ENCODE results near the gene ADSS1.
A peak's percentile ranks its signal among the peaks of the same experiment; 100 is the strongest.

The ADSS1 gene

GRCh38 chr14:104723651-104724406, at the start of gene ADSS1:
TSS of gene ADSS1 (plus strand) at chr14:104724229. CDS start at chr14:104724271, 42 bp downstream.
- peak; percentile 32 to 35 for DNase-seq (ENCODE audit: low read depth in 2 of 2)

GRCh38 chr14:104675447-104675846, 48.6 kb upstream of the ADSS1 start:
- no peak for DNase-seq (ENCODE audit: low read depth in 2 of 2)

DNA sequence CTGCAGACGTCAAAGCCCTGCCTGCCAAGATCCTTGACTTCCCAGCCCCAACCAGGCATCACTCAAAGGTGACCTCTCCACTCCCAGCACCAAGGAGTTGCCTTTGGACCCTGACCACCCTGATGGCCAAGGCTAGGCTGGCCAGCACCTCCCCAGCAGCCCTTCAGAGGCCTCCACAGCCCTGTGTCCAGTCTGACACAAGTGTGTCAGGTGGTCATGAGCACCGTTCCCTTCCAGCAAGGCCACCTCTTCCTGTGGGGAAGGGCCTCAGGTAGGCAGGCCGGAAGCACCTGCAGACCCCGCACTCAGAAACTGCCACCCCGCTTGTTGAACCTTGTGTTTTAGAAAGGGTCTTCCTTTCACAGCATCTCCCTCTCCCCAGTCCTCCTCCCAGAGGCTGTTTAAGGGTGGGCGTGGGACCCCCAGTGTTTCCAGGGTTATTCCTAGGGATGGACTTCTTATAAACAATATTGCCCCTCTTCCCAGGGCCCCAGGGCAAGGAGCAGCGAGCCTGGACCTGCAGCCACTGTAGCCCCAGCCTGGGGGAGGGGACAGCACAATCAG, 47.8 kb upstream of the ADSS1 start:
- no peak for DNase-seq (ENCODE audit: low read depth in 2 of 2)

DNA sequence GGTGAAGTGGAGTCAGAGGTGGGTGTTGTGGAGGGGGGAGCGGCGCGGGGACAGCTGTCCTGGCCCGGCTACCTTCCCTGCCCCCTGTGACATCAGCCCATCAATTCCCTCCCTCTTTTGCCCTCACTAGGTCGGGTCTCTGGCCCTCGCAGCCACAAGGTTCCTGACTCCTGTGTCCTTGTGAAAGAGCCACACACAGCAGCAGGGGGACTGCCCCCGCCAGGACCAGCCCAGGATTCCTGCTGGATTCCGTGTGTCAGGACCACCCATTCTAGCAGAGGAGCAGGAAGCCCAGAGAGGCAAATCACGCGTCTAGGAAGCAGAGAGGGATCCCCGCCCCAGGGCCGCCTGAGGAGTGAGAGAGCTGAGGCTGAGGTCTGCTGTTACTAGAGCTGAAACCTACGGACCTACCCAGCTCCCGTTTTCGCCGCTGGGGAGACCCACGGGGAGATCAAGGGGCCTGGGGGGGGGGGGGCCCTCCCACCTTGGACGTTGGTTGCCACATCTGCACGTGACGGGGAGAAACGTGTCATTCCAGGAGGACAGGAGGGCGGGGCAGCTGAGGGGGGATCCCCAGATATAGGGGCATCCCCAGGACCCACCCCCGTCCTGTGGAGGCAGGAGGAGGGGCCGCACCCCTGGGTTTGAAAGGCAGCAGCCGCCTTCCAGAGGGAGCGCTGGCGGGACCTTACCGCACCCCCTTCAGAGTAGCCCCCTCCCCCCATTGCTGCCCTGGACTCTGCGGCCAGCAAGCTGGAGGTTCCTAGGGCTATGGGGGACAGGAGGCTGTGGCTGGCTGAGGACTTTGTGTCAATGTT, 47.1 kb upstream of the ADSS1 start:
- no peak for DNase-seq (ENCODE audit: low read depth in 2 of 2)

DNA sequence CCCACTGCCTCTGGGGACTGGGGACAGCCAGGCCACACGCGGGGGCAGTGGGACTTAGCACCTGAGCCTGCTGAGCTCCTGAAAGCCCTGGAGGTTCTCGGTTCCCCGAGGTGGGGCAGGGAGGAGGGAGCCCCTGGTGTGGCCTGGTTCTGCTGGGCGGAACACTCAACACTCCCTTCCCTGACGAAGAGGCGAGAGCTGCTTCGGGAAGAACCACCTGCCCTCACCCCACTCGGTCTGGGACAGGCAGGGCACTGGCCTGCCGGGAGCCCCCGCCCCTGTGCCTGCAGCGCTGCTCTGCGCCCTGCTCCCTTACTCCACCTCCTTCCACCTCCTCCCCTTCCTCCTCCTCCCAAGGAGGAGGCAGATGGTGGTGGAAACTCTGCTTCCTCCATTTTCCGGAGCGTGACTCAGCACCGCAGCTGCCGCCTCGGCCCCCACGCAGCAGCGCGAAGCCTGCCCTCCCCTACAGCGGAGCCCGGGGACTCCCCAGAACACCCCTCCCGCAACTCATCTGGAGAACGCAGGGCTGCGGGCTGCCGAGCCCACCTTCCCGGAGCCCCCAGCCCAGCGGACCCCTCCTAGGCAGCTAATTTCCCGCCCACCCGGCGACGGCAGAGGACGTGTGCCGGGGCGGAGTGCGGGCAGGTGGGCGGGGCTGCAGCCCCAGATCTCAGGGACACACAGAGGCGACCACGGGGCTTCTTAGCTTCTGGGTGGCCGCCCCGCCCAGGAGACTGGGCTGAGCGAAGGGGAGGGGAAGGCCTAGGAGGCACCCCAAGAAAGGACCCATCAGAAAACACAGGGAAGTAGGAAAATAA, 46.3 kb upstream of the ADSS1 start:
- peak in 1 of 2 donors; percentile 62 for DNase-seq (ENCODE audit: low read depth in 2 of 2)

- DNase-seq (ENCODE audit: low read depth in 2 of 2): no peak
These were observed 45.7 kb upstream of the ADSS1 start for GRCh38 chr14:104678346-104678745.

DNA sequence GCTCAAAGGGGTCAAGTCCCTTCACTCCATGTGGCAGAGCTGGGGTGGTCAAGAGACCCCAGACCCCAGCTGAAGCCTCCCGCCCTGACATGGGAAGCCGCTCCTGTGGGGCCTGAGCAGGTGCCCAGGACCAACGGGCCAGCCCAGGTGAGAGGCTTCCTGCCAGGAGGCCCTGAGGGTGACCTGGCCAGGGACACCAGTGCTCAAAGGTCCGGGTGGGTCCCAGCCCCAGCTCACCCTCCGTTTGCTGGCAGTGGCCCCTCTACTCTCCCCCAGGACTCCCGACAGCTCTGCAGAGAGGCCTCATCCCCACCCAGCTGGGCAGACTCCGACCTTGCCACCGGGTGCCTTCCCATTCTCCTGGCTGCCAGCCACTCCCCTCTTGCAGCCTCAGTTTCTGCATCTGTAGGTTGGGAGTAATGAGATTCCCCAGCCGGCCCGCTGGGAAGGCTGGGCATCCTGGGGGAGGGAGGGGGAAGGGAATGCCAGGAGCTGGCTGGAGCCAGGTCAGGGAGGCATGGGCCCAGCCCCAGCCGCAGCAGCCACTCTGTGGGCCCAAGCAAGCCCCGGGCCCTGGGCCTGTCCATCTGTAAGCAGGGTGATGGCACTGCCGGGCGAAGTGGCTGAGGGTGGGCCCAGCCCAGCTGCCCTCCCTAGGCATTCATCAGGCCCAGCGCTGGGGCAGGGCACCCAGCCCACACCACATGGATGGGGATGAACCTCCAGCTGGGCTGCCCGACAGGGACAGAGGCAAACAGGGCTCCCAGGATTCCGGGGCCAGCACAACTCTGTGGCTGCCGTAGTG, 44.9 kb upstream of the ADSS1 start:
- DNase-seq (ENCODE audit: low read depth in 2 of 2): no peak

DNA sequence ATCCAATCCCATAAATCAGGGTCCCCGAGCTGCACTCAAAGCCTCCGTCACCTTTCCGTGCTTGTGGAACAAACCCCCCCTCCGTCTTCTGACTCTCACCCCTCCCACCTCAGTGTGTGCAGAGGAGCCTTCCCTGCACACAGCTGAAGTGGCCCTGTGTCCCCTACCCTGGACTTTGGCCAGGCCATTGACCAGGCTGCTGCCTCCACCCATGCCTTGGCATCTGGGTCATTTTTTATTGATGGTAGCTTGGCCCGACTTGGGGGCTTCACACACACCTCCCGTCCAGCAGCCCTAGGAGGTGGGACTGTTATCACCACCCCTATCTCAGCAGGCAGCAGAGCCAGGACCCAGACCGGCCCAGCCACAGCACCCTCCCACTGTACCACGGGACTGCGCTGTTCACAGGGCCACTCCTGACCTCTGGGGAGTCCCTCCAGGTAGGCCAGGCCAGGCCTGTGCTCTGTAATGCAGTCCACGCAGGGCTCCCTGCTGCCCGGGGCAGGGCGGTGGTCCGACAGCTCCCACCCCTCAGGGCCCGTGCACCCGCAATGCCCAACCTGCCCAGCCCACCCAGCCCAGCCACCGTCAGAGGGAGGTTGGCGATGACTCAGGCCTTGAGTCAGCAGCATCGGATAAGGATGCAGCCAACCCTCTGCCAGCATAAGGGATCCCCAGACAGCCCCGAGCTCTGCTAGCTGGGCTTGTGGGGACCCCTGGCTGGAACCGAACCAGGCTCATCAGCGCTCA, 43.8 kb upstream of the ADSS1 start:
- DNase-seq (ENCODE audit: low read depth in 2 of 2): no peak

GRCh38 chr14:104680806-104681688, 43.0 kb upstream of the ADSS1 start:
- no peak for DNase-seq (ENCODE audit: low read depth in 2 of 2)

DNA sequence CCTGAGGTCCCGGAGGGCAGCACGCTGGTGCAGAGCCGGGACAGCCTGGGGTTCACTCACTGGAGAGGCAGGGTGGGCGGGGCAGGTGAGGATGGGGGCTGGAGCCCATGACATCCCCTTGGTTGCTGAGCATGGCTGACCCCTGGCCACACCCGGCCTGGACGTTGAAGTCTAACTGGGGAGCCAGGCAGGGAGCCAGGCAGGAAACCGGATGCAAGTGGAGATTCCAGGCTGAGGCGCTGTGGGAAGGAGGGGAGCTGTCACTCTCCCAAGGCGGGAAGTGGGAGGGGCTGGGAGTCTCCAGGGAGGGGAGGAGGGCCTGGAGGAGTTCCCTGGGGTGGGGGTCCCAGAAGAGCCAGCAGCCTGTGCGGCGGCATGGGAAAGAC, 42.3 kb upstream of the ADSS1 start:
- no peak for DNase-seq (ENCODE audit: low read depth in 2 of 2)

GRCh38 chr14:104682107-104682593, 41.9 kb upstream of the ADSS1 start:
- no peak for DNase-seq (ENCODE audit: low read depth in 2 of 2)

GRCh38 chr14:104683653-104684448, 40.2 kb upstream of the ADSS1 start:
- DNase-seq (ENCODE audit: low read depth in 2 of 2): no peak

- no peak for DNase-seq (ENCODE audit: low read depth in 2 of 2)
These were observed 39.6 kb upstream of the ADSS1 start for GRCh38 chr14:104684449-104684821.

DNA sequence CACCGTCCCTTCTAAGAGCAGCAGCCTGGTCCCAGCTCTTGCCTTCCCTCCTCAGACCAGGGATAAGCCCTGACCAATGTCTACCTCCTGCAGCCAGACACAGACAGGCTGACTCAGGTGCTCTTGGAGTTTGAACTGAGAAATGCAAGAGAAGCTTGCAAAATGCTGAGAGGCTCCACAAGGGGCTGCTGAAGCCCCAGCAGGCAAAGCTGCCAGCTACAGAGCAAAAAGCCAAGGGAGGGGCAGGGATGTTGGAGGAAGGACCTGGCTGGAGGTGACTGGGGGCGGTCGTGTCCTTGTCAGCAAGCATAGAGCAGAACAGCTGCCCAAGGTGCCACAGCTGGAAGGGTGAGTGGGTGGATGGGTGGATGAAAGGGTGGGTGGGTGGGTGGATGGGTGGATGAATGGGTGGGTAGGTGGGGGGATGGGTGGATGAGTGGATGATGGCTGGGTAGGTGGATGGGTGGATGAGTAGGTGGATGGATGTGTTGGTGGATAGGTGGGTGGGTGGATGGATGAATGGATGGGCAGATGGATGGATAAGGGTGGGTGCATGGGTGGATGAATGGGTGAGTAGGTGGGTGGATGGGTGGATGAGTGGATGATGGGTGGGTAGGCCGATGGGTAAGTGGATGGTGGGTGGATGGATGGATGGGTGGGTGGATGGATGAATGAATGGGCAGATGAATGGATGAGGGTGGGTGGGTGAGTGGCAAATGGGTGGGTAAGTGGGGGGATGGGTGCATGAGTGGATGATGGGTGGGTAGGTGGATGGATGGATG, 38.6 kb upstream of the ADSS1 start:
- no peak for DNase-seq (ENCODE audit: low read depth in 2 of 2)

- no peak for DNase-seq (ENCODE audit: low read depth in 2 of 2)
These were observed 37.9 kb upstream of the ADSS1 start for GRCh38 chr14:104685998-104686610.

DNA sequence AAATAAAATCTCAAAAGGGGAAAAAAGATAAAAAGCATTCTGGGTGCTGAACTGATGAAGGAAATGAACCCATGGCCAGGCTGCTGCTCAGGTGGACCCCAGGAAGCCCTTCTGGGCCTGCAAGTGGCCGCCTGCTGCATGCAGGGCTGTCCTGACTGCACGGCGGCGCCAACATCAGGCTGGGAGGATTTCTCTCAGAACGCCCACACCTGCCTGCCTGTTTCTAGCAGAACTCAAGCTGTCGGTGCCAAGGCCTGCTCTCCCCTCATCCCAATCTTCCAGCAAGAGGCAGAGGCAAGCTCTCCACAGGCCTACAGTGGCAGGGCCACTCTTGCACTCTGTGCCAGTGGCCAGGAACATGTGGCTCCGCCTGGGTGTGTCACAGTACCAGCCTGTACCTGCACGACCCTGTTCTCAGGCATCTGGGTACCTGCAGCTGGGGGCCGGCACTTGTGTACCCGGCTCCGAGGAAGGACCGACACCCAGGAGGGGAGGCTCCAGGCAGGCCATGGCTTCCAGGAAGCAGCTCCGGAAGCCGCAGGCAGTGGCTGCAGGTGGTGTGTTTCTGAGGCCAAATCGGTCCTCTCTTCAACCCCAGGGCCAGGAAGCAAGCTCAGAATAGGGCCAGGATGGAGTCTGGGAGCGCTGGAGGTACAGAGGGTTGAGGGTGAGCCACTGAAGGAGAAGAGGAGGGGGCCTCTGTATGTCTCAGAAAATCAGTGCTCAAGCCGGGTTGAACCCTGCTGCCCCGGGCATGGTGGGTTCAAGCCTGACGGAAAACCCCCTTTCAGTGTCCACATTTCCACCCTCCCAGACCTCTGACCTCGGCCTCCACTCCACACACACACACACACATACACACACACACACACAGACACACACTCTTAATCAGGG, 37.2 kb upstream of the ADSS1 start:
- no peak for DNase-seq (ENCODE audit: low read depth in 2 of 2)
